SK-N-SH (cell line): Measurements from ENCODE around the gene MPEG1. TPM values are rescaled to one million over a fixed set of nuclear protein-coding genes. Genes with fewer than 3 reads are reported as not detected.

Experiments
- CTCF ChIA-PET: fragments of 300-600, 350-600 bp; formaldehyde crosslinking; extraction: SDS; loops from one replicate; lab custom pipeline; 2021; lab: Yijun Ruan, JAX
- POLR2A ChIA-PET: fragments of 350-600 bp; sonication (Branson Sonifier 250); formaldehyde crosslinking; extraction: SDS; loops from one replicate; lab custom pipeline; 2020; ENCODE audit warnings: antibody characterized with exemption, inconsistent platforms; lab: Yijun Ruan, JAX
- DNase-seq: peaks from one replicate; pipeline ENCODE4 v3.0.0; 2012
- H2AFZ ChIP-seq: fragments of 200-600 bp; sonication (generic); 2 replicates; pipeline ENCODE4 v1.8.1; 2016; ENCODE audit warnings: antibody characterized with exemption, mild to moderate bottlenecking, low read depth
- H3F3A ChIP-seq: fragments of 200-600 bp; sonication (generic); replicated peaks from 2 replicates; pipeline ENCODE3; 2016; ENCODE audit warnings: antibody characterized with exemption, mild to moderate bottlenecking; ENCODE audit not compliant: insufficient read depth
- H3K27ac ChIP-seq, 2 experiments: fragments of 200-500 bp in 1 of 2; fragments of 200-600 bp in 1 of 2; sonication (Bioruptor generic) in 1 of 2; sonication (generic), shearing (Covaris generic) in 1 of 2; 2 replicates each; pipeline versions ENCODE4 v1.5.1 to v1.6.1; 2014 to 2016; ENCODE audit warnings: low read depth in 2 of 2, inconsistent platforms in 1 of 2, low read length in 1 of 2, mild to moderate bottlenecking in 1 of 2, mixed read lengths in 1 of 2
- H3K27me3 ChIP-seq: fragments of 200-600 bp; sonication (generic), shearing (Covaris generic); 2 replicates; pipeline ENCODE4 v1.6.1; 2016; ENCODE audit warnings: mixed run types; ENCODE audit not compliant: insufficient read depth
- H3K36me3 ChIP-seq, 2 experiments: fragments of 200-500 bp in 1 of 2; fragments of 200-600 bp in 1 of 2; sonication (Bioruptor generic) in 1 of 2; sonication (generic) in 1 of 2; replicated peaks in 1 of 2; 2 replicates each; pipeline versions ENCODE3 to v1.5.1; 2014 to 2016; ENCODE audit warnings: low read length in 1 of 2, mild to moderate bottlenecking in 1 of 2; ENCODE audit not compliant: insufficient read depth in 2 of 2, control insufficient read depth in 1 of 2
- H3K4me1 ChIP-seq, 2 experiments: fragments of 200-500 bp in 1 of 2; fragments of 200-600 bp in 1 of 2; sonication (Bioruptor generic) in 1 of 2; sonication (generic), shearing (Covaris generic) in 1 of 2; 2 replicates each; pipeline versions ENCODE4 v1.5.1 to v1.6.1; 2014 to 2016; ENCODE audit warnings: low read depth in 1 of 2, low read length in 1 of 2, mixed run types in 1 of 2; ENCODE audit not compliant: insufficient read depth in 2 of 2, control insufficient read depth in 1 of 2
- H3K4me2 ChIP-seq: fragments of 200-600 bp; sonication (generic), shearing (Covaris generic); 2 replicates; pipeline ENCODE4 v1.6.1; 2017; ENCODE audit warnings: mixed run types
- H3K4me3 ChIP-seq, 2 experiments: fragments of 200-500 bp in 1 of 2; fragments of 200-600 bp in 1 of 2; sonication (Bioruptor generic) in 1 of 2; sonication (generic), shearing (Covaris generic) in 1 of 2; 2 replicates each; pipeline versions ENCODE4 v1.5.1 to v1.8.1; 2014 to 2016; ENCODE audit warnings: low read depth in 2 of 2, inconsistent platforms in 1 of 2, low read length in 1 of 2, mild to moderate bottlenecking in 1 of 2, mixed read lengths in 1 of 2, moderate library complexity in 1 of 2
- H3K79me2 ChIP-seq: fragments of 200-600 bp; sonication (generic); 2 replicates; pipeline ENCODE4 v1.8.1; 2017; ENCODE audit warnings: mild to moderate bottlenecking; ENCODE audit not compliant: insufficient read depth
- H3K9ac ChIP-seq: fragments of 200-600 bp; sonication (generic); 2 replicates; pipeline ENCODE4 v1.6.1; 2017; ENCODE audit warnings: mixed run types
- H3K9me2 ChIP-seq: fragments of 200-600 bp; sonication (generic); 2 replicates; pipeline ENCODE4 v1.6.1; 2017; ENCODE audit warnings: mixed run types
- H3K9me3 ChIP-seq: fragments of 200-600 bp; sonication (generic); 2 replicates; pipeline ENCODE4 v1.6.1; 2017; ENCODE audit warnings: mixed run types, mild to moderate bottlenecking, moderate library complexity
- H4K20me1 ChIP-seq: fragments of 200-600 bp; sonication (generic); 2 replicates; pipeline ENCODE4 v1.6.1; 2017; ENCODE audit warnings: mild to moderate bottlenecking, mixed run types; ENCODE audit not compliant: insufficient read depth
- ELF1 ChIP-seq: IDR thresholded peaks from 2 replicates; pipeline ENCODE4 v1.4.0; 2012
- EP300 ChIP-seq, 2 experiments: IDR thresholded peaks; 2 replicates each; pipeline versions ENCODE4 v1.4.0 to v1.6.1; 2012; ENCODE audit warnings: borderline replicate concordance in 1 of 2, low read depth in 1 of 2, low read length in 1 of 2
- FOXJ3 ChIP-seq: sonication (generic); formaldehyde crosslinking; IDR thresholded peaks from 2 replicates; pipeline ENCODE4 v1.5.1; 2020; ENCODE audit warnings: mild to moderate bottlenecking, missing genetic modification reagents
- FOXM1 ChIP-seq: IDR thresholded peaks from 2 replicates; pipeline ENCODE4 v1.4.0; 2012; ENCODE audit warnings: low read depth, mild to moderate bottlenecking
- GABPA ChIP-seq: IDR thresholded peaks from 2 replicates; pipeline ENCODE4 v1.4.0; 2012; ENCODE audit warnings: low read depth, mild to moderate bottlenecking
- GATA2 ChIP-seq: sonication (generic); formaldehyde crosslinking; IDR thresholded peaks from 2 replicates; pipeline ENCODE4 v1.5.0; 2020; ENCODE audit warnings: mild to moderate bottlenecking, missing genetic modification reagents
- MXI1 ChIP-seq: IDR thresholded peaks from 2 replicates; pipeline ENCODE4 v1.6.1; 2012; ENCODE audit warnings: mild to moderate bottlenecking, low read depth, low read length, improper control_type of control experiment
- NFIC ChIP-seq: IDR thresholded peaks from 2 replicates; pipeline ENCODE4 v1.4.0; 2012; ENCODE audit warnings: borderline replicate concordance
- PBX3 ChIP-seq: IDR thresholded peaks from 2 replicates; pipeline ENCODE4; 2012
- POLR2AphosphoS5 ChIP-seq: IDR thresholded peaks from 2 replicates; pipeline ENCODE4 v1.6.1; 2012; ENCODE audit warnings: low read depth, low read length
- RAD21 ChIP-seq: IDR thresholded peaks from 2 replicates; pipeline ENCODE4 v1.6.1; 2012; ENCODE audit warnings: mild to moderate bottlenecking, low read length
- RCOR1 ChIP-seq: fragments of 150-350 bp; IDR thresholded peaks from 2 replicates; pipeline ENCODE4 v1.6.1; 2017; ENCODE audit warnings: antibody characterized with exemption, low read length
- SIN3A ChIP-seq: IDR thresholded peaks from 2 replicates; pipeline ENCODE4 v1.6.1; 2012; ENCODE audit warnings: low read depth, mild to moderate bottlenecking, low read length, moderate library complexity, borderline replicate concordance
- TAF1 ChIP-seq: IDR thresholded peaks from 2 replicates; pipeline ENCODE4 v1.6.1; 2012; ENCODE audit warnings: low read depth, mild to moderate bottlenecking, low read length, moderate library complexity, borderline replicate concordance
- TCF12 ChIP-seq: IDR thresholded peaks from 2 replicates; pipeline ENCODE4 v1.4.0; 2012
- TEAD4 ChIP-seq: IDR thresholded peaks from 2 replicates; pipeline ENCODE4 v1.4.0; 2012; ENCODE audit warnings: mild to moderate bottlenecking, borderline replicate concordance; ENCODE audit not compliant: insufficient read depth
- USF2 ChIP-seq: fragments of 150-350 bp; IDR thresholded peaks from 2 replicates; pipeline ENCODE4 v1.6.1; 2017; ENCODE audit warnings: antibody characterized with exemption, low read length, low read depth, borderline replicate concordance
- YY1 ChIP-seq: IDR thresholded peaks from 2 replicates; pipeline ENCODE4 v1.4.0; 2012; ENCODE audit warnings: low read depth, mild to moderate bottlenecking
- ZBTB33 ChIP-seq: IDR thresholded peaks from 2 replicates; pipeline ENCODE4 v1.4.0; 2012; ENCODE audit warnings: low read depth, borderline replicate concordance
- WGBS: methylation state at CpG from one replicate; pipeline ENCODE4 v1.1.6; 2017; ENCODE audit warnings: low lambda C conversion rate; 5-methylcytosine and 5-hydroxymethylcytosine counted together
- polyA plus RNA-seq, 3 experiments: library from polyadenylated mRNA; depleted of rRNA; stranded (reverse); fragments of >200 nt; gene quantifications; 2 replicates each; pipeline ENCODE4 v1.2.3, GENCODE V29; 2012
- TF ChIP-seq, protein P1 (sequence below): IDR thresholded peaks from 2 replicates; pipeline ENCODE4 v1.4.0; 2012; ENCODE audit warnings: low read depth
- TF ChIP-seq, protein P2 (sequence below): IDR thresholded peaks from 2 replicates; pipeline ENCODE4 v1.4.0; 2012; ENCODE audit warnings: low read depth, borderline replicate concordance
- TF ChIP-seq, protein P3 (sequence below): IDR thresholded peaks from 2 replicates; pipeline ENCODE4 v1.6.1; 2012; ENCODE audit warnings: mild to moderate bottlenecking, low read depth, low read length, moderate library complexity

The MPEG1 gene
- polyA plus RNA-seq, 1 of the 3 experiments (the other 2 are of a cell fraction) = not detected

DNA sequence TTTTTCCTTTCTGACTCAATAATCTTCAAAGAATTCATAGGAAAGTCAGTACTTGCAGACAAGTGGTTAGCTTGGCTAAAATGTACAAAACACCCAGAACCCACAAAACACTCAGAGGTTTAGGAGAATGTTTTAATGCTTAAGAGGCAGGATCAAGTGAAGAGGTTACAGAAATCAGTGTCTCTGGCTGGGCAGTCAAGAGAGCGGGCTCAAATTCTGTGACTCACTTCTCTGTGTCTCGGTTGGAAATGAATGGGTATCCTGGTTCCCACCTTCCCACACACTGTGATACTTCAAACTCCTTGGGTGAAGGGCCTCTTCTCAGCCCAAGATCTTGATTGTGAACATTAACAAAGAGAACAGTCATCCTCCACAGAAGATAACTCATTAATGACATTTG is 3.8 kb downstream of the MPEG1 start (continued):
- TF ChIP-seq, protein P1, sequence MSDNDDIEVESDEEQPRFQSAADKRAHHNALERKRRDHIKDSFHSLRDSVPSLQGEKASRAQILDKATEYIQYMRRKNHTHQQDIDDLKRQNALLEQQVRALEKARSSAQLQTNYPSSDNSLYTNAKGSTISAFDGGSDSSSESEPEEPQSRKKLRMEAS = no peak
- TF ChIP-seq TEAD4 (no peak), RAD21 (no peak), RCOR1 (no peak)

GRCh38 chr11:59207988-59208451 is 4.7 kb downstream of the MPEG1 start:
- Histone ChIP-seq H2AFZ (no peak overlapping the region), H3K9me2 (no peaks in the 10 kb centered on the region), H4K20me1 (no peaks in the 10 kb centered on the region), H3F3A (no peaks in the 10 kb centered on the region), H3K36me3 (no peaks in the 10 kb centered on the region), H3K4me2 (no peak overlapping the region), H3K27me3 (peaks cover 7% of the 10 kb centered on the region; the same call in 1 of the 2 replicates), H3K4me1 (no peaks in the 10 kb centered on the region), H3K9ac (no peak overlapping the region), H3K4me3 (peak overlapping the region in 1 of 2 experiments; percentile 38; a peak in 1 of 4 replicates), H3K9me3 (no peaks in the 10 kb centered on the region), H3K27ac (no peak overlapping the region), H3K79me2 (no peaks in the 10 kb centered on the region)
- ChIA-PET CTCF (interaction anchor here (1.3 to 3.3 kb wide), 3 partner anchors 9 to 37 kb away, joined by 3 to 27 read pairs (median 18); partner anchors contain the start of gene DTX4), POLR2A (no interaction called here)
- 1% methylated on average over 5 of the region's 5 CpGs for WGBS
- DNase-seq = peak; percentile 24
- TF ChIP-seq USF2 = no peak
- TF ChIP-seq ZBTB33 = no peak
- TF ChIP-seq FOXM1 = no peak
- TF ChIP-seq, protein P2, sequence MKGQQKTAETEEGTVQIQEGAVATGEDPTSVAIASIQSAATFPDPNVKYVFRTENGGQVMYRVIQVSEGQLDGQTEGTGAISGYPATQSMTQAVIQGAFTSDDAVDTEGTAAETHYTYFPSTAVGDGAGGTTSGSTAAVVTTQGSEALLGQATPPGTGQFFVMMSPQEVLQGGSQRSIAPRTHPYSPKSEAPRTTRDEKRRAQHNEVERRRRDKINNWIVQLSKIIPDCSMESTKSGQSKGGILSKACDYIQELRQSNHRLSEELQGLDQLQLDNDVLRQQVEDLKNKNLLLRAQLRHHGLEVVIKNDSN = no peak
- no peak for TF ChIP-seq MXI1
- TF ChIP-seq, protein P3, sequence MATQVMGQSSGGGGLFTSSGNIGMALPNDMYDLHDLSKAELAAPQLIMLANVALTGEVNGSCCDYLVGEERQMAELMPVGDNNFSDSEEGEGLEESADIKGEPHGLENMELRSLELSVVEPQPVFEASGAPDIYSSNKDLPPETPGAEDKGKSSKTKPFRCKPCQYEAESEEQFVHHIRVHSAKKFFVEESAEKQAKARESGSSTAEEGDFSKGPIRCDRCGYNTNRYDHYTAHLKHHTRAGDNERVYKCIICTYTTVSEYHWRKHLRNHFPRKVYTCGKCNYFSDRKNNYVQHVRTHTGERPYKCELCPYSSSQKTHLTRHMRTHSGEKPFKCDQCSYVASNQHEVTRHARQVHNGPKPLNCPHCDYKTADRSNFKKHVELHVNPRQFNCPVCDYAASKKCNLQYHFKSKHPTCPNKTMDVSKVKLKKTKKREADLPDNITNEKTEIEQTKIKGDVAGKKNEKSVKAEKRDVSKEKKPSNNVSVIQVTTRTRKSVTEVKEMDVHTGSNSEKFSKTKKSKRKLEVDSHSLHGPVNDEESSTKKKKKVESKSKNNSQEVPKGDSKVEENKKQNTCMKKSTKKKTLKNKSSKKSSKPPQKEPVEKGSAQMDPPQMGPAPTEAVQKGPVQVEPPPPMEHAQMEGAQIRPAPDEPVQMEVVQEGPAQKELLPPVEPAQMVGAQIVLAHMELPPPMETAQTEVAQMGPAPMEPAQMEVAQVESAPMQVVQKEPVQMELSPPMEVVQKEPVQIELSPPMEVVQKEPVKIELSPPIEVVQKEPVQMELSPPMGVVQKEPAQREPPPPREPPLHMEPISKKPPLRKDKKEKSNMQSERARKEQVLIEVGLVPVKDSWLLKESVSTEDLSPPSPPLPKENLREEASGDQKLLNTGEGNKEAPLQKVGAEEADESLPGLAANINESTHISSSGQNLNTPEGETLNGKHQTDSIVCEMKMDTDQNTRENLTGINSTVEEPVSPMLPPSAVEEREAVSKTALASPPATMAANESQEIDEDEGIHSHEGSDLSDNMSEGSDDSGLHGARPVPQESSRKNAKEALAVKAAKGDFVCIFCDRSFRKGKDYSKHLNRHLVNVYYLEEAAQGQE = no peak
- no peak for TF ChIP-seq PBX3
- TF ChIP-seq RCOR1 = no peak
- no peak for TF ChIP-seq ELF1
- no peak for TF ChIP-seq GABPA
- TF ChIP-seq TCF12 = no peak
- TF ChIP-seq RAD21 = peak; percentile 69
- TF ChIP-seq SIN3A = no peak
- TF ChIP-seq, protein P1 = no peak
- no peak for TF ChIP-seq TAF1
- TF ChIP-seq FOXJ3 = no peak
- no peak for TF ChIP-seq EP300 (IDR thresholded peaks at IDR 0.05; ENCODE audit: borderline replicate concordance in 1 of 2, low read depth in 1 of 2, low read length in 1 of 2)
- TF ChIP-seq NFIC = no peak
- no peak for TF ChIP-seq YY1
- no peak for TF ChIP-seq GATA2 (CRISPR knock-in tag)
- no peak for TF ChIP-seq POLR2AphosphoS5
